Neuronal stem cell (in vitro differentiated cells): ENCODE measurements around the gene PKD1L1.

Source experiments
- DNase-seq: peaks from one replicate; pipeline ENCODE4 v3.0.0-alpha.2; 2013; ENCODE audit warnings: low spot score
- H2AFZ ChIP-seq: one replicate; pipeline ENCODE4 v1.6.1; 2013; ENCODE audit warnings: mild to moderate bottlenecking, low read length, inconsistent platforms
- H2AK5ac ChIP-seq: 2 replicates; pipeline ENCODE4 v1.6.1; 2013; ENCODE audit warnings: low read depth, mild to moderate bottlenecking, inconsistent platforms, low read length, moderate library complexity, mixed read lengths
- H2BK120ac ChIP-seq: 2 replicates; pipeline ENCODE4 v1.6.1; 2013; ENCODE audit warnings: low read depth, mild to moderate bottlenecking, inconsistent platforms, low read length, moderate library complexity, mixed read lengths
- H2BK12ac ChIP-seq: one replicate; pipeline ENCODE4 v1.6.1; 2013; ENCODE audit warnings: low read length, inconsistent platforms
- H2BK15ac ChIP-seq: 2 replicates; pipeline ENCODE4 v1.6.1; 2013; ENCODE audit warnings: mild to moderate bottlenecking, low read length, inconsistent platforms, mixed read lengths
- H2BK5ac ChIP-seq: one replicate; pipeline ENCODE4 v1.6.1; 2013; ENCODE audit warnings: inconsistent platforms, mild to moderate bottlenecking, low read length, moderate library complexity
- H3K14ac ChIP-seq: one replicate; pipeline ENCODE4 v1.6.1; 2013; ENCODE audit warnings: low read length, inconsistent platforms
- H3K18ac ChIP-seq: 2 replicates; pipeline ENCODE4 v1.6.1; 2013; ENCODE audit warnings: low read length, inconsistent platforms
- H3K23ac ChIP-seq: 2 replicates; pipeline ENCODE4 v1.6.1; 2013; ENCODE audit warnings: low read depth, mild to moderate bottlenecking, mixed read lengths, low read length, inconsistent platforms; ENCODE audit not compliant: poor library complexity
- H3K27ac ChIP-seq: replicated peaks from 3 replicates; pipeline ENCODE4 v1.5.1; 2013; ENCODE audit warnings: low read length, inconsistent platforms
- H3K27me3 ChIP-seq, 3 experiments: 2 replicates each; pipeline ENCODE4 v1.6.1; 2013; ENCODE audit warnings: low read length in 3 of 3, mild to moderate bottlenecking in 2 of 3, inconsistent platforms in 1 of 3, low read depth in 1 of 3, mixed read lengths in 1 of 3, moderate library complexity in 1 of 3; ENCODE audit not compliant: control insufficient read depth in 3 of 3, insufficient read depth in 3 of 3
- H3K36me3 ChIP-seq, 2 donors: replicated peaks in 1 of 2; 2 replicates each; pipeline ENCODE4 v1.6.1; 2013; ENCODE audit warnings: low read length in 2 of 2; ENCODE audit not compliant: control insufficient read depth in 2 of 2, insufficient read depth in 2 of 2
- H3K4ac ChIP-seq: 2 replicates; pipeline ENCODE4 v1.6.1; 2013; ENCODE audit warnings: inconsistent platforms, mild to moderate bottlenecking, low read length, moderate library complexity
- H3K4me1 ChIP-seq, 2 donors: 1 replicate in 1 of 2; 2 replicates in 1 of 2; pipeline ENCODE4 v1.6.1; 2013; ENCODE audit warnings: low read length in 2 of 2, low read depth in 1 of 2; ENCODE audit not compliant: control insufficient read depth in 2 of 2, insufficient read depth in 1 of 2
- H3K4me2 ChIP-seq: one replicate; pipeline ENCODE4 v1.6.1; 2013; ENCODE audit warnings: mild to moderate bottlenecking, low read length, inconsistent platforms; ENCODE audit not compliant: insufficient read depth, poor library complexity, severe bottlenecking
- H3K4me3 ChIP-seq, 2 donors: 2 replicates each; pipeline ENCODE4 v1.5.1; 2013; ENCODE audit warnings: low read length in 2 of 2, mild to moderate bottlenecking in 2 of 2, inconsistent platforms in 1 of 2, moderate library complexity in 1 of 2
- H3K79me1 ChIP-seq: one replicate; pipeline ENCODE4 v1.6.1; 2013; ENCODE audit warnings: low read depth, mild to moderate bottlenecking, inconsistent platforms, low read length, moderate library complexity
- H3K9ac ChIP-seq: one replicate; pipeline ENCODE4 v1.6.1; 2013; ENCODE audit warnings: mild to moderate bottlenecking, low read depth, low read length, inconsistent platforms; ENCODE audit not compliant: poor library complexity
- H3K9me3 ChIP-seq, 2 donors: replicated peaks in 1 of 2; 2 replicates each; pipeline versions ENCODE3 to v1.6.1; 2013; ENCODE audit warnings: low read length in 2 of 2, mild to moderate bottlenecking in 2 of 2, inconsistent platforms in 1 of 2, low read depth in 1 of 2, mixed read lengths in 1 of 2, moderate library complexity in 1 of 2; ENCODE audit not compliant: control insufficient read depth in 2 of 2, insufficient read depth in 1 of 2
- H4K8ac ChIP-seq: one replicate; pipeline ENCODE4 v1.6.1; 2013; ENCODE audit warnings: low read depth, mild to moderate bottlenecking, inconsistent platforms, low read length, moderate library complexity
- H4K91ac ChIP-seq: one replicate; pipeline ENCODE4 v1.6.1; 2013; ENCODE audit warnings: low read length, low read depth, mild to moderate bottlenecking, inconsistent platforms; ENCODE audit not compliant: poor library complexity
- WGBS, 2 donors: extraction: QIAGEN DNeasy Blood & Tissue Kit; methylation state at CpG; one replicate each; pipeline ENCODE4 v1.1.7; 2013; ENCODE audit warnings: missing lambda C conversion rate in 2 of 2, mixed read lengths in 1 of 2; ENCODE audit not compliant: insufficient read length in 2 of 2, insufficient replicate concordance in 1 of 2; ENCODE audit errors: extremely low coverage in 2 of 2; 5-methylcytosine and 5-hydroxymethylcytosine counted together

Gene PKD1L1

DNA sequence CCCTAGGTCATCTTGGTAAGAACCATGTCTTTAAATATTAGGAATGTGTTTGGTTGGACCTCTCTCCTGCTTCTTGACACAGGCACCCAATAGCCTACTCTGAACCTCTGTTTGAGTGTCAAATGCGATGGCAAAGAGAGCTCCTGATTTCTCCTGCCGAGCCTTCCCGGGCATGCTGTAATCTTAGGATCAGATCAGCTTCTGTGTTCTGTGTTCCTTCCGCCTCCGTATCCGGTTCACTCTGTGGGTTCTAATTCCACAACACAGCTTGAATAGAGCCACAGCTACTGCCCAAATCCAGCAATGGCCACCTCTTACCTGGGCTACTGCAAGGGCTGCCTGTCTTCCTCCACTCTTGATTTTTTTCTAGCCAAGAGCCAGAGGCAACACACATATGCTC is 201.1 kb downstream of the PKD1L1 start:
- Histone ChIP-seq H3K18ac (no peak overlapping the region), H3K9me3 (no peaks in the 10 kb centered on the region), H2AK5ac (no peak overlapping the region), H3K4ac (no peak overlapping the region), H3K4me1 (peaks cover 0 to 8% of the 10 kb centered on the region in 2 donors), H4K91ac (no peak overlapping the region), H2BK5ac (no peak overlapping the region), H3K27me3 (no peaks in the 10 kb centered on the region), H3K4me3 (no peak overlapping the region), H3K79me1 (no peaks in the 10 kb centered on the region), H3K4me2 (no peak overlapping the region), H3K14ac (no peak overlapping the region), H2BK120ac (no peak overlapping the region), H4K8ac (no peak overlapping the region), H3K9ac (no peak overlapping the region), H3K23ac (no peak overlapping the region), H2AFZ (no peak overlapping the region), H3K36me3 (no peaks in the 10 kb centered on the region), H3K27ac (no peak overlapping the region), H2BK15ac (no peak overlapping the region), H2BK12ac (no peak overlapping the region)
- no peak for DNase-seq
- WGBS, 2 donors = no CpG with 5 or more reads among the region's 6 CpGs

DNA sequence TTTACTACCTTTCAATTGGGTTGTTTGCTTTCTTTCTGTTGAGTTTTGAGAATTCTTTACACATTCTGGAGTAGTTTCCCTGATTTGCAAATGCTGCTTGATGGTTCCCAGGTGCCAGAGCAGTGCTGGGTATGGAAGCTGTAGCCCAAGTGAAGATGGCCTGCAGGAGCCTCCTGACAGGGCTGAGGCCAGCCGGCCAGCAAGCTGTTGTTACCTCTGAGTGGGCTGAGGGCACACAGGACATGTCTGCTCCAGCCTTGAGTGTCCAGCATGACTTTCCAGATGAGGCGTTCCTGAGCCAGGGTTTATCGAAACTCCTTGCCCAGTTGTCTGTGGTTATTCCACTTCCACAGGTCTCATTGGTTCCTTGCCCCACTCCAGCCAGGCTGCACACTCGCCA is 201.8 kb downstream of the PKD1L1 start:
- H2BK15ac ChIP-seq = no peak overlapping the region

GRCh38 chr7:47744883-47745282 is 203.4 kb downstream of the PKD1L1 start:
- Histone ChIP-seq H2AFZ (no peak overlapping the region), H3K18ac (no peak overlapping the region), H3K4me3 (no peak overlapping the region), H3K36me3 (no peaks in the 10 kb centered on the region), H2BK15ac (peak overlapping the region; percentile 63), H2BK5ac (no peak overlapping the region), H2BK120ac (no peak overlapping the region), H2BK12ac (no peak overlapping the region), H3K27me3 (no peaks in the 10 kb centered on the region), H3K9ac (no peak overlapping the region), H3K4me2 (no peak overlapping the region), H3K9me3 (no peaks in the 10 kb centered on the region), H3K27ac (no peak overlapping the region), H3K4me1 (peaks cover 4 to 9% of the 10 kb centered on the region in 2 donors), H3K14ac (no peak overlapping the region), H4K91ac (no peak overlapping the region), H2AK5ac (no peak overlapping the region), H3K79me1 (no peaks in the 10 kb centered on the region), H3K4ac (no peak overlapping the region), H4K8ac (no peak overlapping the region), H3K23ac (no peak overlapping the region)
- DNase-seq = no peak
- WGBS, 2 donors = no CpG with 5 or more reads among the region's 8 CpGs

More for the DNA sequence above, 201.8 kb downstream of the PKD1L1 start:
- Histone ChIP-seq H3K4me3 (no peak overlapping the region), H3K4ac (no peak overlapping the region), H2BK5ac (no peak overlapping the region), H4K91ac (no peak overlapping the region), H3K27ac (no peak overlapping the region), H3K9ac (no peak overlapping the region), H2AK5ac (no peak overlapping the region), H2AFZ (no peak overlapping the region), H3K14ac (no peak overlapping the region), H3K4me1 (peaks cover 3 to 8% of the 10 kb centered on the region in 2 donors), H2BK12ac (no peak overlapping the region), H3K79me1 (no peaks in the 10 kb centered on the region), H3K36me3 (no peaks in the 10 kb centered on the region), H3K27me3 (no peaks in the 10 kb centered on the region), H4K8ac (no peak overlapping the region), H3K9me3 (no peaks in the 10 kb centered on the region), H3K18ac (peak overlapping the region; percentile 44), H2BK120ac (no peak overlapping the region), H3K4me2 (no peak overlapping the region), H3K23ac (no peak overlapping the region)
- DNase-seq = no peak
- no CpG with 5 or more reads among the region's 4 CpGs for WGBS, 2 donors

DNA sequence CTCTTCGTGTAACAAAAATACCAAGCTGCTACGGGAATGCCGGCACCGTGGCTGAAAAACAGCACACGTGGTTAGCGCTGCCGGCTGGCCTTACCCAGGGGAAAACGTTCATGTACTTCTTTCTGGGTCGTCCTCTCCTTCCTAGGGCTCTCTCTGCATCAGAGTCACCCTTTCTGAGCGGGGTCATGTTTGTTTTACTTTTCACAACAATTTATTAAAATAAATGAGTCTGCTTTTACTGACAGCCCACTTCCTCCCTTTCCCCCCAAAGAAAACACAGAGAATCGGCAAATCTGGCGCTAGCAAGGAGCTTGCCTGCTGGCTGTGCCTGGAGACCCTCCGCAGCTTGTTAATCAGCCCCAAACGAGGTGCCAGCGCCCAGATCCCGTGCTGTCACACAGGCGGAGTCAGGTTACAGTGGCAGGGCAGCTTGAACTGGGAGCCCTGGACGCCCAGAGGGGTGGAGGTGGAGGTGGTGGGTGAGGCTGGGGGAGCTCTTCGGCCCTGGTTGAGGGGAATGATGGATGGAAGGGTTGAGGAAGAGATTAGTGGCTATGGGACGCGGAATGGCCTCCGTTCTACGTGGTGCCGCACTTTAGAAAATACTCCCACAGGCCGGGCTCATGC is 204.2 kb downstream of the PKD1L1 start:
- Histone ChIP-seq H4K91ac (no peak overlapping the region), H2BK12ac (no peak overlapping the region), H2AFZ (peak overlapping the region; percentile 72), H3K27me3 (no peaks in the 10 kb centered on the region), H3K9me3 (no peaks in the 10 kb centered on the region), H2BK5ac (peak overlapping the region; percentile 62), H2AK5ac (no peak overlapping the region), H3K9ac (peak overlapping the region; percentile 4), H2BK120ac (no peak overlapping the region), H3K4me2 (peak overlapping the region; percentile 15), H3K27ac (no peak overlapping the region), H3K36me3 (no peaks in the 10 kb centered on the region), H3K14ac (peak overlapping the region; percentile 6), H3K23ac (no peak overlapping the region), H3K4me1 (peaks cover 10 to 14% of the 10 kb centered on the region in 2 donors), H3K4me3 (no peak overlapping the region), H4K8ac (peak overlapping the region; percentile 57), H2BK15ac (peak overlapping the region; percentile 84), H3K79me1 (no peaks in the 10 kb centered on the region), H3K4ac (no peak overlapping the region), H3K18ac (peak overlapping the region; percentile 87)
- no peak for DNase-seq
- WGBS, 2 donors = no CpG with 5 or more reads among the region's 25 CpGs
